Skeletal muscle tissue (tissue), 4 donors: ENCODE data around the gene CCDC60. TPM values are rescaled to one million over a fixed set of nuclear protein-coding genes. Genes with fewer than 3 reads are reported as not detected.

Experiments used
- H3K27ac ChIP-seq: one replicate; pipeline ENCODE4 v1.7.0; 2013; ENCODE audit warnings: mild to moderate bottlenecking, low read depth, low read length, inconsistent platforms
- H3K27me3 ChIP-seq, 3 donors: one replicate each; pipeline ENCODE4 v1.7.0; 2013; ENCODE audit warnings: low read length in 3 of 3; ENCODE audit not compliant: control insufficient read depth in 3 of 3, insufficient read depth in 3 of 3
- H3K36me3 ChIP-seq, 3 donors: one replicate each; pipeline ENCODE4 v1.7.0; 2013; ENCODE audit warnings: low read length in 3 of 3; ENCODE audit not compliant: control insufficient read depth in 3 of 3, insufficient read depth in 3 of 3
- H3K4me1 ChIP-seq, 3 donors: one replicate each; pipeline ENCODE4 v1.7.0; 2013; ENCODE audit warnings: low read length in 3 of 3, mild to moderate bottlenecking in 3 of 3; ENCODE audit not compliant: control insufficient read depth in 3 of 3, insufficient read depth in 3 of 3
- H3K4me3 ChIP-seq, 3 donors: one replicate each; pipeline ENCODE4 v1.7.0; 2013; ENCODE audit warnings: low read length in 3 of 3
- H3K9ac ChIP-seq, 3 donors: one replicate each; pipeline ENCODE4 v1.7.0; 2013; ENCODE audit warnings: low read length in 3 of 3, mild to moderate bottlenecking in 3 of 3, moderate library complexity in 2 of 3, low read depth in 1 of 3
- H3K9me3 ChIP-seq, 3 donors: one replicate each; pipeline ENCODE4 v1.7.0; 2013; ENCODE audit warnings: low read length in 3 of 3; ENCODE audit not compliant: control insufficient read depth in 3 of 3
- total RNA-seq: library from RNA; depleted of rRNA; stranded (reverse); fragments of >200 nt; gene quantifications from one replicate; pipeline ENCODE4 v1.2.3, GENCODE V29; 2014
- donor health status: Osteomylitis.

CCDC60 gene
- total RNA-seq, 1 donor from 2014 or later = not detected

- Histone ChIP-seq H3K9me3 (no peaks in the 10 kb centered on the region), H3K27me3 (no peaks in the 10 kb centered on the region), H3K9ac (no peak overlapping the region), H3K4me1 (no peaks in the 10 kb centered on the region), H3K36me3 (no peaks in the 10 kb centered on the region), H3K4me3 (no peak overlapping the region), H3K27ac (no peak overlapping the region)
Measured at GRCh38 chr12:119576915-119577314, 242.4 kb downstream of the CCDC60 start.

- Histone ChIP-seq H3K27ac (no peak overlapping the region), H3K4me1 (no peaks in the 10 kb centered on the region), H3K9me3 (no peaks in the 10 kb centered on the region), H3K9ac (no peak overlapping the region), H3K27me3 (no peaks in the 10 kb centered on the region), H3K36me3 (no peaks in the 10 kb centered on the region), H3K4me3 (no peak overlapping the region)
Measured at GRCh38 chr12:119578112-119578511, 243.6 kb downstream of the CCDC60 start.

GRCh38 chr12:119589097-119589496 is 254.6 kb downstream of the CCDC60 start:
- Histone ChIP-seq H3K4me1 (peaks cover 7 to 17% (median 12%) of the 10 kb centered on the region in 3 donors), H3K36me3 (no peaks in the 10 kb centered on the region), H3K9ac (no peak overlapping the region), H3K9me3 (no peaks in the 10 kb centered on the region), H3K4me3 (no peak overlapping the region), H3K27ac (no peak overlapping the region), H3K27me3 (no peaks in the 10 kb centered on the region)

GRCh38 chr12:119589634-119590033 is 255.1 kb downstream of the CCDC60 start:
- no peak overlapping the region for H3K9ac ChIP-seq
- H3K9me3 ChIP-seq = no peaks in the 10 kb centered on the region
- H3K4me1 ChIP-seq = peaks cover 7 to 18% (median 12%) of the 10 kb centered on the region in 3 donors
- H3K4me3 ChIP-seq = no peak overlapping the region
- H3K36me3 ChIP-seq = no peaks in the 10 kb centered on the region
- H3K27me3 ChIP-seq = no peaks in the 10 kb centered on the region
- H3K27ac ChIP-seq = no peak overlapping the region

Other genes with a start within 250 kb of the CCDC60 start
- gene HSPB8, start 155.8 kb upstream of the CCDC60 start, total RNA-seq = 94.5 TPM